SU-DHL-6 (cell line): ENCODE measurements around the gene IQGAP1.

Source experiments
- H2AFZ ChIP-seq: fragments of 200-600 bp; sonication (generic); 2 replicates; pipeline ENCODE4 v1.6.1; 2014; ENCODE audit warnings: low read depth, mild to moderate bottlenecking, moderate library complexity, mixed read lengths, antibody characterized with exemption, low read length; ENCODE audit not compliant: severe bottlenecking
- H3F3A ChIP-seq: fragments of 200-600 bp; shearing (Covaris generic); 2 replicates; pipeline ENCODE4 v1.6.0; 2016; ENCODE audit warnings: antibody characterized with exemption, mild to moderate bottlenecking; ENCODE audit not compliant: insufficient read depth
- H3K27ac ChIP-seq: fragments of 200-600 bp; sonication (generic); 2 replicates; pipeline ENCODE4 v1.5.1; 2016; ENCODE audit warnings: low read depth, mild to moderate bottlenecking, low read length, moderate library complexity, mixed read lengths
- H3K27me3 ChIP-seq: fragments of 200-600 bp; sonication (generic), shearing (Covaris generic); 2 replicates; pipeline ENCODE4 v1.6.0; 2014; ENCODE audit warnings: mild to moderate bottlenecking, low read length
- H3K36me3 ChIP-seq: fragments of 200-600 bp; sonication (generic); 2 replicates; pipeline ENCODE4 v1.6.1; 2014; ENCODE audit warnings: mild to moderate bottlenecking, low read length, mixed read lengths
- H3K4me2 ChIP-seq: fragments of 300-600, 200-600 bp; shearing (Covaris generic), sonication (generic); 2 replicates; pipeline ENCODE4 v1.6.0; 2014; ENCODE audit warnings: low read length, low read depth, mild to moderate bottlenecking; ENCODE audit not compliant: poor library complexity, severe bottlenecking
- H3K4me3 ChIP-seq: fragments of 200-600 bp; sonication (generic); 2 replicates; pipeline ENCODE4 v1.5.1; 2014; ENCODE audit warnings: antibody characterized with exemption, low read length, mild to moderate bottlenecking, mixed read lengths; ENCODE audit not compliant: insufficient read depth, poor library complexity, severe bottlenecking
- H3K79me2 ChIP-seq: fragments of 200-600 bp; sonication (generic); 2 replicates; pipeline ENCODE4 v1.6.1; 2014; ENCODE audit warnings: mild to moderate bottlenecking, low read length, moderate library complexity; ENCODE audit not compliant: insufficient read depth
- H3K9ac ChIP-seq: fragments of 200-600 bp; sonication (generic); 2 replicates; pipeline ENCODE4 v1.7.0; 2014; ENCODE audit warnings: mild to moderate bottlenecking, low read length
- H3K9me2 ChIP-seq: fragments of 200-600 bp; sonication (generic); replicated peaks from 2 replicates; pipeline ENCODE4 v1.6.1; 2014; ENCODE audit warnings: low read length; ENCODE audit not compliant: insufficient read depth
- H3K9me3 ChIP-seq: fragments of 200-600 bp; sonication (generic); 2 replicates; pipeline ENCODE4 v1.6.1; 2014; ENCODE audit warnings: low read length, mixed read lengths; ENCODE audit not compliant: insufficient read depth
- H4K20me1 ChIP-seq: fragments of 200-600 bp; sonication (generic); 2 replicates; pipeline ENCODE4 v1.6.1; 2014; ENCODE audit warnings: low read depth, mild to moderate bottlenecking, antibody characterized with exemption, low read length, moderate library complexity, mixed read lengths
- EZH2phosphoT487 ChIP-seq: fragments of 200-600 bp; sonication (generic), shearing (Covaris generic); conservative IDR thresholded peaks from 2 replicates; pipeline ENCODE4 v1.6.1; 2018; ENCODE audit warnings: mild to moderate bottlenecking, antibody characterized with exemption, low read length, moderate library complexity, mixed read lengths
- TF ChIP-seq, protein P1 (sequence below): fragments of 200-600 bp; sonication (generic); IDR thresholded peaks from one replicate; pipeline ENCODE4 v1.5.1; 2017; ENCODE audit warnings: antibody characterized with exemption, mild to moderate bottlenecking, low read length, moderate library complexity; ENCODE audit not compliant: insufficient read depth, poor library complexity, severe bottlenecking

Gene IQGAP1

GRCh38 chr15:90531147-90531546 lies 143.1 kb downstream of the IQGAP1 start:
- Histone ChIP-seq H3K9ac (no peak overlapping the region), H3F3A (no peaks in the 10 kb centered on the region), H3K79me2 (no peaks in the 10 kb centered on the region), H2AFZ (no peak overlapping the region), H3K9me3 (no peaks in the 10 kb centered on the region), H3K36me3 (no peaks in the 10 kb centered on the region), H3K4me2 (no peak overlapping the region), H4K20me1 (no peaks in the 10 kb centered on the region), H3K4me3 (no peak overlapping the region), H3K27me3 (no peaks in the 10 kb centered on the region), H3K9me2 (no peaks in the 10 kb centered on the region), H3K27ac (no peak overlapping the region)
- TF ChIP-seq, protein P1, sequence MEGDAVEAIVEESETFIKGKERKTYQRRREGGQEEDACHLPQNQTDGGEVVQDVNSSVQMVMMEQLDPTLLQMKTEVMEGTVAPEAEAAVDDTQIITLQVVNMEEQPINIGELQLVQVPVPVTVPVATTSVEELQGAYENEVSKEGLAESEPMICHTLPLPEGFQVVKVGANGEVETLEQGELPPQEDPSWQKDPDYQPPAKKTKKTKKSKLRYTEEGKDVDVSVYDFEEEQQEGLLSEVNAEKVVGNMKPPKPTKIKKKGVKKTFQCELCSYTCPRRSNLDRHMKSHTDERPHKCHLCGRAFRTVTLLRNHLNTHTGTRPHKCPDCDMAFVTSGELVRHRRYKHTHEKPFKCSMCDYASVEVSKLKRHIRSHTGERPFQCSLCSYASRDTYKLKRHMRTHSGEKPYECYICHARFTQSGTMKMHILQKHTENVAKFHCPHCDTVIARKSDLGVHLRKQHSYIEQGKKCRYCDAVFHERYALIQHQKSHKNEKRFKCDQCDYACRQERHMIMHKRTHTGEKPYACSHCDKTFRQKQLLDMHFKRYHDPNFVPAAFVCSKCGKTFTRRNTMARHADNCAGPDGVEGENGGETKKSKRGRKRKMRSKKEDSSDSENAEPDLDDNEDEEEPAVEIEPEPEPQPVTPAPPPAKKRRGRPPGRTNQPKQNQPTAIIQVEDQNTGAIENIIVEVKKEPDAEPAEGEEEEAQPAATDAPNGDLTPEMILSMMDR, result no peak
- TF ChIP-seq EZH2phosphoT487, result no peak

- Histone ChIP-seq H2AFZ (no peak overlapping the region), H3K36me3 (no peaks in the 10 kb centered on the region), H3K27ac (no peak overlapping the region), H3K9me2 (no peaks in the 10 kb centered on the region), H4K20me1 (no peaks in the 10 kb centered on the region), H3F3A (no peaks in the 10 kb centered on the region), H3K9ac (no peak overlapping the region), H3K9me3 (no peaks in the 10 kb centered on the region), H3K4me3 (no peak overlapping the region), H3K27me3 (no peaks in the 10 kb centered on the region), H3K79me2 (no peaks in the 10 kb centered on the region), H3K4me2 (no peak overlapping the region)
- TF ChIP-seq EZH2phosphoT487, result no peak
- TF ChIP-seq, protein P1, result no peak
Observed at GRCh38 chr15:90535254-90535653, 147.2 kb downstream of the IQGAP1 start.

DNA sequence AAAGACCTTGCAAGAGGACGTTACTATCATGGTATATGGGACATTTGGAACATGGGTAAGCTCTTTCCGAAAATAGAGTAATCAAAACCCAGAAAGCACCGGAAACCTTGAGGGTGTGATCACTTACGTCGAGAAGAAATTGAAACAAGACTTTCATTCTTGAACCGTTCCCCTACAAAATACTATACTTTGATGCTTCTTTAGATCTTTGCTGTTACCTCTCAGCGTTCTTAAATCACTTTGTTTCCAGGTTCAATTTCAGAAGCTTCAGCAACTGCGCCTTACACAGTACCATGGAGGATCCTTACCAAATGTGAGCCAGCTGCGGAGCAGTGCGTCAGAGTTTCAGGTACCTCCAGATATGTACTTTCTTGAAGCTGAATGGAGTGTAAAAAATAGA lies 151.7 kb downstream of the IQGAP1 start:
- H3K9ac ChIP-seq, result no peak overlapping the region
- TF ChIP-seq EZH2phosphoT487, result no peak
- TF ChIP-seq, protein P1, result no peak
- H3K27me3 ChIP-seq, result no peaks in the 10 kb centered on the region
- H3K4me3 ChIP-seq, result no peak overlapping the region
- H3K27ac ChIP-seq, result no peak overlapping the region
- H2AFZ ChIP-seq, result no peak overlapping the region
- H4K20me1 ChIP-seq, result no peaks in the 10 kb centered on the region
- H3K9me3 ChIP-seq, result no peaks in the 10 kb centered on the region
- H3K9me2 ChIP-seq, result no peaks in the 10 kb centered on the region
- no peaks in the 10 kb centered on the region for H3K36me3 ChIP-seq
- no peak overlapping the region for H3K4me2 ChIP-seq
- H3F3A ChIP-seq, result no peaks in the 10 kb centered on the region
- no peaks in the 10 kb centered on the region for H3K79me2 ChIP-seq
